ENCODE measurements around the gene CCDC74B.
A peak's percentile ranks its signal among the peaks of the same experiment; 100 is the strongest.
"Not testable (repeated sequence)": the region's sequence is repeated elsewhere in the genome, so short reads cannot be mapped to it uniquely, and the experiment has no call there.

The CCDC74B gene

GRCh38 chr2:130180404-130181324 is 35.8 kb upstream of the CCDC74B start:
- not testable (repeated sequence) for H3K27me3 ChIP-seq (ENCODE audit: control insufficient read depth in 3 of 3, insufficient read depth in 3 of 3, low read depth in 1 of 3, low read length in 3 of 3); H2BK15ac ChIP-seq (ENCODE audit: low read length); H3K79me1 ChIP-seq (ENCODE audit: low read depth, low read length); H2BK120ac ChIP-seq (ENCODE audit: low read depth, low read length); H3K4ac ChIP-seq (ENCODE audit: low read length); H3K27ac ChIP-seq (replicated peaks; ENCODE audit: low read length); H2BK5ac ChIP-seq (ENCODE audit: low read length); H4K91ac ChIP-seq (ENCODE audit: low read depth, low read length, poor library complexity); H4K8ac ChIP-seq (ENCODE audit: low read depth, low read length); H2AK5ac ChIP-seq (ENCODE audit: low read depth, low read length); DNase-seq (ENCODE audit: low spot score); H3K14ac ChIP-seq (ENCODE audit: low read length); H2BK12ac ChIP-seq (ENCODE audit: low read length); H3K9me3 ChIP-seq (replicated peaks in 1 of 2; ENCODE audit: control insufficient read depth in 2 of 2, insufficient read depth in 1 of 2, low read depth in 1 of 2, low read length in 2 of 2)
- Histone ChIP-seq H3K4me3 (ENCODE audit: low read length in 2 of 2) (peak overlapping the region; percentile 96 to 99), H3K18ac (ENCODE audit: low read length) (peak overlapping the region; percentile 27), H3K4me1 (ENCODE audit: control insufficient read depth in 2 of 2, insufficient read depth in 1 of 2, low read depth in 1 of 2, low read length in 2 of 2) (peaks cover 17 to 19% of the 10 kb centered on the region in 2 donors), H3K9ac (ENCODE audit: low read depth, low read length, poor library complexity) (peak overlapping the region; percentile 90), H3K4me2 (ENCODE audit: insufficient read depth, low read length, poor library complexity, severe bottlenecking) (peak overlapping the region; percentile 67), H3K36me3 (replicated peaks in 1 of 2; ENCODE audit: control insufficient read depth in 2 of 2, insufficient read depth in 2 of 2, low read length in 2 of 2) (peaks cover 4 to 32% of the 10 kb centered on the region in 2 donors), H3K23ac (ENCODE audit: low read depth, low read length, poor library complexity) (peak overlapping the region; percentile 37), H2AFZ (ENCODE audit: low read length) (peak overlapping the region; percentile 97)
- WGBS, 2 donors (ENCODE audit: extremely low coverage in 2 of 2, insufficient read length in 2 of 2, insufficient replicate concordance in 1 of 2), result no CpG with 5 or more reads among the region's 38 CpGs

GRCh38 chr2:130174866-130175265 is 30.0 kb upstream of the CCDC74B start:
- not testable (repeated sequence) for H3K4me2 ChIP-seq (ENCODE audit: insufficient read depth, low read length, poor library complexity, severe bottlenecking); H3K9ac ChIP-seq (ENCODE audit: low read depth, low read length, poor library complexity); H2BK15ac ChIP-seq (ENCODE audit: low read length); H3K4me1 ChIP-seq (ENCODE audit: control insufficient read depth in 2 of 2, insufficient read depth in 1 of 2, low read depth in 1 of 2, low read length in 2 of 2); H2BK5ac ChIP-seq (ENCODE audit: low read length); H3K18ac ChIP-seq (ENCODE audit: low read length); H2BK120ac ChIP-seq (ENCODE audit: low read depth, low read length); H3K4ac ChIP-seq (ENCODE audit: low read length); H3K79me1 ChIP-seq (ENCODE audit: low read depth, low read length); H4K91ac ChIP-seq (ENCODE audit: low read depth, low read length, poor library complexity); H2AFZ ChIP-seq (ENCODE audit: low read length); H3K4me3 ChIP-seq (ENCODE audit: low read length in 2 of 2); H4K8ac ChIP-seq (ENCODE audit: low read depth, low read length); H3K27ac ChIP-seq (replicated peaks; ENCODE audit: low read length); H3K14ac ChIP-seq (ENCODE audit: low read length); H3K27me3 ChIP-seq (ENCODE audit: control insufficient read depth in 3 of 3, insufficient read depth in 3 of 3, low read depth in 1 of 3, low read length in 3 of 3); H3K9me3 ChIP-seq (replicated peaks in 1 of 2; ENCODE audit: control insufficient read depth in 2 of 2, insufficient read depth in 1 of 2, low read depth in 1 of 2, low read length in 2 of 2); H2BK12ac ChIP-seq (ENCODE audit: low read length); DNase-seq (ENCODE audit: low spot score); H2AK5ac ChIP-seq (ENCODE audit: low read depth, low read length); H3K23ac ChIP-seq (ENCODE audit: low read depth, low read length, poor library complexity)
- peaks cover 15 to 77% of the 10 kb centered on the region in 2 donors for H3K36me3 ChIP-seq (replicated peaks in 1 of 2; ENCODE audit: control insufficient read depth in 2 of 2, insufficient read depth in 2 of 2, low read length in 2 of 2)
- no CpG with 5 or more reads among the region's 5 CpGs for WGBS, 2 donors (ENCODE audit: extremely low coverage in 2 of 2, insufficient read length in 2 of 2, insufficient replicate concordance in 1 of 2)

GRCh38 chr2:130169896-130170295 is 25.0 kb upstream of the CCDC74B start:
- no peak overlapping the region for H2BK15ac ChIP-seq (ENCODE audit: low read length)
- H3K18ac ChIP-seq (ENCODE audit: low read length), result no peak overlapping the region
- no peak overlapping the region for H3K9ac ChIP-seq (ENCODE audit: low read depth, low read length, poor library complexity)
- H3K4me2 ChIP-seq (ENCODE audit: insufficient read depth, low read length, poor library complexity, severe bottlenecking), result no peak overlapping the region
- peaks cover 28 to 94% of the 10 kb centered on the region in 2 donors for H3K36me3 ChIP-seq (replicated peaks in 1 of 2; ENCODE audit: control insufficient read depth in 2 of 2, insufficient read depth in 2 of 2, low read length in 2 of 2)
- H4K91ac ChIP-seq (ENCODE audit: low read depth, low read length, poor library complexity), result no peak overlapping the region
- no peak overlapping the region for H3K14ac ChIP-seq (ENCODE audit: low read length)
- H3K27ac ChIP-seq (replicated peaks; ENCODE audit: low read length), result no peak overlapping the region
- DNase-seq (ENCODE audit: low spot score), result no peak
- no peak overlapping the region for H2BK120ac ChIP-seq (ENCODE audit: low read depth, low read length)
- no peak overlapping the region for H2BK12ac ChIP-seq (ENCODE audit: low read length)
- H2AK5ac ChIP-seq (ENCODE audit: low read depth, low read length), result no peak overlapping the region
- H4K8ac ChIP-seq (ENCODE audit: low read depth, low read length), result no peak overlapping the region
- H3K4ac ChIP-seq (ENCODE audit: low read length), result no peak overlapping the region
- H3K9me3 ChIP-seq (replicated peaks in 1 of 2; ENCODE audit: control insufficient read depth in 2 of 2, insufficient read depth in 1 of 2, low read depth in 1 of 2, low read length in 2 of 2), result no peaks in the 10 kb centered on the region
- no peak overlapping the region for H3K23ac ChIP-seq (ENCODE audit: low read depth, low read length, poor library complexity)
- H3K27me3 ChIP-seq (ENCODE audit: control insufficient read depth in 3 of 3, insufficient read depth in 3 of 3, low read depth in 1 of 3, low read length in 3 of 3), result no peaks in the 10 kb centered on the region
- no CpG with 5 or more reads among the region's 7 CpGs for WGBS, 2 donors (ENCODE audit: extremely low coverage in 2 of 2, insufficient read length in 2 of 2, insufficient replicate concordance in 1 of 2)
- no peaks in the 10 kb centered on the region for H3K4me1 ChIP-seq (ENCODE audit: control insufficient read depth in 2 of 2, insufficient read depth in 1 of 2, low read depth in 1 of 2, low read length in 2 of 2)
- H2BK5ac ChIP-seq (ENCODE audit: low read length), result no peak overlapping the region
- no peak overlapping the region for H2AFZ ChIP-seq (ENCODE audit: low read length)
- H3K4me3 ChIP-seq (ENCODE audit: low read length in 2 of 2), result no peak overlapping the region
- peaks cover 5% of the 10 kb centered on the region for H3K79me1 ChIP-seq (ENCODE audit: low read depth, low read length)

GRCh38 chr2:130169163-130169562 is 24.3 kb upstream of the CCDC74B start:
- H3K18ac ChIP-seq (ENCODE audit: low read length); H2AK5ac ChIP-seq (ENCODE audit: low read depth, low read length); H2BK120ac ChIP-seq (ENCODE audit: low read depth, low read length); H3K4me1 ChIP-seq (ENCODE audit: control insufficient read depth in 2 of 2, insufficient read depth in 1 of 2, low read depth in 1 of 2, low read length in 2 of 2); H3K9ac ChIP-seq (ENCODE audit: low read depth, low read length, poor library complexity); DNase-seq (ENCODE audit: low spot score); H3K23ac ChIP-seq (ENCODE audit: low read depth, low read length, poor library complexity); H2BK12ac ChIP-seq (ENCODE audit: low read length); H2BK15ac ChIP-seq (ENCODE audit: low read length); H3K4ac ChIP-seq (ENCODE audit: low read length); H3K14ac ChIP-seq (ENCODE audit: low read length); H3K27me3 ChIP-seq (ENCODE audit: control insufficient read depth in 3 of 3, insufficient read depth in 3 of 3, low read depth in 1 of 3, low read length in 3 of 3); H2AFZ ChIP-seq (ENCODE audit: low read length); H3K4me2 ChIP-seq (ENCODE audit: insufficient read depth, low read length, poor library complexity, severe bottlenecking); H3K9me3 ChIP-seq (replicated peaks in 1 of 2; ENCODE audit: control insufficient read depth in 2 of 2, insufficient read depth in 1 of 2, low read depth in 1 of 2, low read length in 2 of 2); H3K79me1 ChIP-seq (ENCODE audit: low read depth, low read length); H3K4me3 ChIP-seq (ENCODE audit: low read length in 2 of 2); H4K91ac ChIP-seq (ENCODE audit: low read depth, low read length, poor library complexity); H4K8ac ChIP-seq (ENCODE audit: low read depth, low read length); H2BK5ac ChIP-seq (ENCODE audit: low read length); H3K27ac ChIP-seq (replicated peaks; ENCODE audit: low read length): not testable (repeated sequence)
- no CpG with 5 or more reads among the region's 3 CpGs for WGBS, 2 donors (ENCODE audit: extremely low coverage in 2 of 2, insufficient read length in 2 of 2, insufficient replicate concordance in 1 of 2)
- H3K36me3 ChIP-seq (replicated peaks in 1 of 2; ENCODE audit: control insufficient read depth in 2 of 2, insufficient read depth in 2 of 2, low read length in 2 of 2), result peaks cover 30 to 94% of the 10 kb centered on the region in 2 donors
